Measurements from ENCODE around the gene AGAP2.
A peak's percentile ranks its signal among the peaks of the same experiment; 100 is the strongest.

The AGAP2 gene

DNA sequence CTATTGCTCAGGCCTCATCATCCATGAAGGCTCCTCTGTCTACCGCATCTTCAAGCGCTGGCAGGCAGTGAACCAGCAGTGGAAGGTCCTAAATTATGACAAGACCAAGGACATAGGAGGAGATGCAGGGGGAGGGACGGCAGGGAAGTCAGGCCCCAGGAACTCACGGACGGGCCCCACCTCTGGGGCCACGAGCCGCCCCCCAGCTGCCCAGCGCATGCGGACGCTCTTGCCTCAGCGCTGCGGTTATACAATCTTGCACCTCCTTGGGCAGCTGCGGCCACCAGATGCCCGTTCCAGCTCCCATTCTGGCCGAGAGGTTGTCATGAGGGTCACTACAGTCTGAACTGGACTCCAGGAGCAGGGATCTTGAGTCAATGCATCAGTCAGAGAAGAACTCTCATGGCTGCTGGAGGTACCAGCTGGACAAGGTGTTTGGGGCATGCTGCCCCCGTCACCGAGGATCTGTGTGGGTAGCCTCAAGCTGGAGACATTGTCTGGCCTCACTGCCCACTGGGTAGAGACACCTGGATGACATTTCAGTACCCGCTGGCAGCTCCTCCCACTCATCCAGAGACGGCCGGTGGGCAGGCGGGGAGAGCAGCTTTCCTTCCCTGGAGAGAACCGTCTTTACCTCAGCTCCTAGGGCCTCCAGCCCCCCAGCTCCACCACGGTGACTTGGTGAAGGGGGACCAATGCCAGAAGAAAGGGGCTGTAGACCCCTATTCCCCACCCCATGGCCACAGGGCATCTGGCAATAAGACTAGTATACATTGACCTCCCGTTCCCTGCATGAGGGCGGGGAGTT, 20.2 kb upstream of the AGAP2 start:
- H3K9me3 ChIP-seq (ENCODE audit: control insufficient read depth, low read length), result no peaks in the 10 kb centered on the region
- H3K27me3 ChIP-seq (ENCODE audit: control insufficient read depth, insufficient read depth, low read length), result no peaks in the 10 kb centered on the region
- TF ChIP-seq, protein P1, sequence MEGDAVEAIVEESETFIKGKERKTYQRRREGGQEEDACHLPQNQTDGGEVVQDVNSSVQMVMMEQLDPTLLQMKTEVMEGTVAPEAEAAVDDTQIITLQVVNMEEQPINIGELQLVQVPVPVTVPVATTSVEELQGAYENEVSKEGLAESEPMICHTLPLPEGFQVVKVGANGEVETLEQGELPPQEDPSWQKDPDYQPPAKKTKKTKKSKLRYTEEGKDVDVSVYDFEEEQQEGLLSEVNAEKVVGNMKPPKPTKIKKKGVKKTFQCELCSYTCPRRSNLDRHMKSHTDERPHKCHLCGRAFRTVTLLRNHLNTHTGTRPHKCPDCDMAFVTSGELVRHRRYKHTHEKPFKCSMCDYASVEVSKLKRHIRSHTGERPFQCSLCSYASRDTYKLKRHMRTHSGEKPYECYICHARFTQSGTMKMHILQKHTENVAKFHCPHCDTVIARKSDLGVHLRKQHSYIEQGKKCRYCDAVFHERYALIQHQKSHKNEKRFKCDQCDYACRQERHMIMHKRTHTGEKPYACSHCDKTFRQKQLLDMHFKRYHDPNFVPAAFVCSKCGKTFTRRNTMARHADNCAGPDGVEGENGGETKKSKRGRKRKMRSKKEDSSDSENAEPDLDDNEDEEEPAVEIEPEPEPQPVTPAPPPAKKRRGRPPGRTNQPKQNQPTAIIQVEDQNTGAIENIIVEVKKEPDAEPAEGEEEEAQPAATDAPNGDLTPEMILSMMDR (IDR thresholded peaks at IDR 0.05), result no peak
- H3K27ac ChIP-seq, result no peak overlapping the region
- H3K4me2 ChIP-seq (ENCODE audit: low read length), result no peak overlapping the region
- no peaks in the 10 kb centered on the region for H3K36me3 ChIP-seq (ENCODE audit: control insufficient read depth, insufficient read depth, low read length)
- H2AFZ ChIP-seq, result no peak overlapping the region
- H3K9ac ChIP-seq, result no peak overlapping the region
- peaks cover 5% of the 10 kb centered on the region for H3K79me2 ChIP-seq
- H3K4me1 ChIP-seq, result no peaks in the 10 kb centered on the region
- H3K4me3 ChIP-seq (ENCODE audit: low read depth, low read length), result no peak overlapping the region

GRCh38 chr12:57757771-57758170, 19.2 kb upstream of the AGAP2 start:
- H3K4me3 ChIP-seq (ENCODE audit: low read depth, low read length), result no peak overlapping the region
- H3K79me2 ChIP-seq, result peaks cover 5% of the 10 kb centered on the region
- H3K9ac ChIP-seq, result no peak overlapping the region
- H3K36me3 ChIP-seq (ENCODE audit: control insufficient read depth, insufficient read depth, low read length), result no peaks in the 10 kb centered on the region
- no peaks in the 10 kb centered on the region for H3K9me3 ChIP-seq (ENCODE audit: control insufficient read depth, low read length)
- no peak overlapping the region for H3K4me2 ChIP-seq (ENCODE audit: low read length)
- H3K4me1 ChIP-seq, result peaks cover 4% of the 10 kb centered on the region
- H2AFZ ChIP-seq, result no peak overlapping the region
- TF ChIP-seq, protein P1 (IDR thresholded peaks at IDR 0.05), result no peak
- no peaks in the 10 kb centered on the region for H3K27me3 ChIP-seq (ENCODE audit: control insufficient read depth, insufficient read depth, low read length)
- no peak overlapping the region for H3K27ac ChIP-seq

- Histone ChIP-seq H3K9me3 (ENCODE audit: control insufficient read depth, low read length) (no peaks in the 10 kb centered on the region), H3K4me2 (ENCODE audit: low read length) (no peak overlapping the region), H3K36me3 (ENCODE audit: control insufficient read depth, insufficient read depth, low read length) (no peaks in the 10 kb centered on the region), H2AFZ (no peak overlapping the region), H3K27ac (no peak overlapping the region), H3K27me3 (ENCODE audit: control insufficient read depth, insufficient read depth, low read length) (no peaks in the 10 kb centered on the region), H3K79me2 (peaks cover 5% of the 10 kb centered on the region), H3K4me1 (peaks cover 5% of the 10 kb centered on the region), H3K4me3 (ENCODE audit: low read depth, low read length) (peak overlapping the region; percentile 59), H3K9ac (no peak overlapping the region)
- TF ChIP-seq, protein P1 (IDR thresholded peaks at IDR 0.05), result no peak
Observed at GRCh38 chr12:57756406-57757341, 18.1 kb upstream of the AGAP2 start.

GRCh38 chr12:57755454-57756372, 17.2 kb upstream of the AGAP2 start:
- TF ChIP-seq, protein P1 (IDR thresholded peaks at IDR 0.05), result no peak
- Histone ChIP-seq H3K27me3 (ENCODE audit: control insufficient read depth, insufficient read depth, low read length) (no peaks in the 10 kb centered on the region), H3K79me2 (peaks cover 5% of the 10 kb centered on the region), H3K4me1 (peaks cover 9% of the 10 kb centered on the region), H3K4me3 (ENCODE audit: low read depth, low read length) (peak overlapping the region; percentile 59), H3K27ac (no peak overlapping the region), H3K36me3 (ENCODE audit: control insufficient read depth, insufficient read depth, low read length) (no peaks in the 10 kb centered on the region), H2AFZ (peak overlapping the region; percentile 43), H3K4me2 (ENCODE audit: low read length) (peak overlapping the region; percentile 77), H3K9me3 (ENCODE audit: control insufficient read depth, low read length) (no peaks in the 10 kb centered on the region), H3K9ac (no peak overlapping the region)
